Chondrocyte (in vitro differentiated cells): ENCODE results near the gene ABCB8. TPM values are rescaled to one million over a fixed set of nuclear protein-coding genes. Genes with fewer than 3 reads are reported as not detected.

Experiments used
- DNase-seq: peaks from one replicate; pipeline ENCODE4 v3.0.0; 2021; ENCODE audit warnings: mixed read lengths, low spot score
- H3K27ac Mint-ChIP-seq: one replicate; pipeline ENCODE4 v1.8.0; 2021; ENCODE audit warnings: mild to moderate bottlenecking, moderate library complexity, mixed read lengths; ENCODE audit not compliant: unreplicated experiment
- H3K27me3 Mint-ChIP-seq: 2 replicates; pipeline ENCODE4 v1.8.0; 2021; ENCODE audit warnings: low read depth, mixed read lengths
- H3K36me3 Mint-ChIP-seq: 2 replicates; pipeline ENCODE4 v1.8.0; 2021; ENCODE audit warnings: low read depth, mixed read lengths
- H3K4me1 Mint-ChIP-seq: 2 replicates; pipeline ENCODE4 v1.8.0; 2021; ENCODE audit warnings: low read depth, mild to moderate bottlenecking, mixed read lengths
- H3K4me3 Mint-ChIP-seq: one replicate; pipeline ENCODE4 v1.8.0; 2021; ENCODE audit warnings: mild to moderate bottlenecking, moderate library complexity, mixed read lengths; ENCODE audit not compliant: unreplicated experiment
- H3K9me3 Mint-ChIP-seq: 2 replicates; pipeline ENCODE4 v1.8.0; 2021; ENCODE audit warnings: low read depth, mixed read lengths
- CTCF ChIP-seq: fragments of 200-600 bp; sonication (generic); IDR thresholded peaks from 2 replicates; pipeline ENCODE4 v1.5.0; 2021; ENCODE audit warnings: antibody characterized with exemption, mild to moderate bottlenecking, moderate library complexity
- long read RNA-seq: library from polyadenylated mRNA; stranded (forward); transcript quantifications from one replicate; pipeline ENCODE4 v2.0.0, GENCODE V29; 2021
- total RNA-seq: library from RNA; stranded (reverse); gene quantifications from 3 replicates; pipeline ENCODE4 v1.2.1, GENCODE V29; 2021

Gene ABCB8
- total RNA-seq, result 30.2 to 45.7 TPM (median 32.1 TPM) in 3 replicates
- long read RNA-seq, full-length matches to known transcripts, result 21 of 36 reads
- long read RNA-seq, partial matches to known transcripts, result 6 of 36 reads
- long read RNA-seq, other reads (novel, unspliced or antisense), result 9 of 36 reads

- Mint-ChIP-seq H3K4me3 (peak within 1 kb of the TSS; percentile 95), H3K4me1 (peaks cover 21% of the 10 kb centered on the region), H3K27me3 (no peaks in the 10 kb centered on the region), H3K9me3 (no peaks in the 10 kb centered on the region), H3K36me3 (peaks cover 2% of the 10 kb centered on the region), H3K27ac (peak within 1 kb of the TSS; percentile 94)
- no peak for DNase-seq
- peak; percentile 76 for TF ChIP-seq CTCF
These were observed at the start of gene ABCB8 for GRCh38 chr7:151028131-151028947. ABCB8 (plus strand) TSS chr7:151028450; CDS start chr7:151028516, 66 bp downstream.

DNA sequence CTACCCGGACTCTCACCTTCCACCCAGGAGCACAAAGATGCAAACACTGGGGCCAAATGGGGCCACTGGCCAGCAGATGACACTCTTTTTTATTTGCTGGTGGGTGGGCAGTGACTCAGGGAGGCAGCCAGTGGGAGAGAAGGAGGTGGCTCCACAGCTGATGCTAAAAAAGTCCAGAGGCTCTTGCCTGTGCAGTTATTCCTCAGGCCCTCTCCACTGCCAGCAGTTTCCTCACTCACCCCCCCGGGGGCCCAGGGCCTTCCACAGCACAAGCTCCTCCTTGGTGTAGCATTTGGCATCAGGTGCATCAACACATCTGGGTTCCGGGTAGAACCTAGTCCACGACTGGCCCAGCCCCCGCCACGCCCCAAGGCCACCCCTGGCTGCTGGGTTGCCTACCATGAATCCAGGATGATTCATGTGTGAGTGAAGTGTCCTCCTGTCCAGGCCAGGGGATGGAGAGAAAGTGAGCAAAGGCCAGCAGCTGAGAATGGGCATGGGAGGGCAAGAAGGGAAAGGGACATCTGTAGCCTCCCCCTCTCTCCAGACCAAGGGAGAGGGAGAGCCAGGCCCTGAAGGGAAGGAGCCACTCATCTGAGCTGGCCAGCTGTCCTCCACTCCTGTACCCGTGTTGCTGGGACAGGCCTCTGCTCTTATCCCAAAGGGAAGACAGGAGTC, 48.4 kb upstream of the ABCB8 start:
- Mint-ChIP-seq H3K9me3 (no peaks in the 10 kb centered on the region), H3K27ac (no peak overlapping the region), H3K4me3 (no peak overlapping the region), H3K36me3 (peaks cover 1% of the 10 kb centered on the region), H3K4me1 (peaks cover 14% of the 10 kb centered on the region), H3K27me3 (peaks cover 46% of the 10 kb centered on the region)
- no peak for TF ChIP-seq CTCF
- no peak for DNase-seq

DNA sequence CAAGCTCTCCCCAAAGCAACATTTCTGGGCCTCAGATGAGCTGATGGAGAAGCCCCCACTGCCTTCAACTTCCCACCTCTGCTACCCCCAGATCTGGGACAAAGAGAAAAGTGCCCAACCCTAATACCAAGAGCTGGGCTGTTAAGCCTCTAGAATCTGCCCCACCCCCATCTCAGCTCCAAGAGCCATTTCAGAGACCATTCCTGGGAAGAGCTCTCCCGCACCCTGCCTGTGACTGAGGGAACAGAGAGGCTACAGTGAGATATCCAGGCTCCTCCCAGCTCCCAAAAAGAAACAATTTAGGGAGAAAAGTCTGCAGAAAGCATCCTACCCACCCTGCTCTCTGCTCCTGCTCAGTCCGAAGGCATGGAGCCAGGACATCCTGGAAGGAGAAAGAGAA, 47.6 kb upstream of the ABCB8 start:
- Mint-ChIP-seq H3K4me1 (peaks cover 10% of the 10 kb centered on the region), H3K4me3 (no peak overlapping the region), H3K27me3 (peaks cover 49% of the 10 kb centered on the region), H3K9me3 (no peaks in the 10 kb centered on the region), H3K27ac (no peak overlapping the region), H3K36me3 (peaks cover 1% of the 10 kb centered on the region)
- TF ChIP-seq CTCF, result no peak
- DNase-seq, result no peak

DNA sequence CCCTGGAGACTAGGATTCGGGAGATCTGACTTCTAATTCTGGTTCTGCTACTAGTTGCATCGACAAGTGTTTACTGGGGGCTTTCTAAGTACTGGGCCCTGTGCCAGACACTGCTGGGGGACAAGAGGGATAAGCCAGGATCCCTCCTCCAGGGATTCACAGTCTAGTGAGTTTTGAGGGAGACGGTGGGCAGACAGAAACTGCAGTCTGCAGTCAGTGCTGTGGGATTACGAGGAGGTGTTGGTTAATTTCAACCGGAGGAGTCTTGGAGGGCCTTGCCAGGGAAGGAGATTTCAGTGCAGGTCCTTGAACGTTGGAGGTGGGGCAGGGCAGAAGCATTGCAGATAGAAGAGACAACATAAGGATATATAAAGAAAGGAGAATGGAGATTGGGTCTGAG, 46.6 kb upstream of the ABCB8 start:
- peaks cover 1% of the 10 kb centered on the region for H3K36me3 Mint-ChIP-seq
- H3K4me1 Mint-ChIP-seq, result peaks cover 14% of the 10 kb centered on the region
- peaks cover 53% of the 10 kb centered on the region for H3K27me3 Mint-ChIP-seq
- no peak for TF ChIP-seq CTCF
- no peaks in the 10 kb centered on the region for H3K9me3 Mint-ChIP-seq
- no peak overlapping the region for H3K4me3 Mint-ChIP-seq
- DNase-seq, result no peak
- H3K27ac Mint-ChIP-seq, result no peak overlapping the region

DNA sequence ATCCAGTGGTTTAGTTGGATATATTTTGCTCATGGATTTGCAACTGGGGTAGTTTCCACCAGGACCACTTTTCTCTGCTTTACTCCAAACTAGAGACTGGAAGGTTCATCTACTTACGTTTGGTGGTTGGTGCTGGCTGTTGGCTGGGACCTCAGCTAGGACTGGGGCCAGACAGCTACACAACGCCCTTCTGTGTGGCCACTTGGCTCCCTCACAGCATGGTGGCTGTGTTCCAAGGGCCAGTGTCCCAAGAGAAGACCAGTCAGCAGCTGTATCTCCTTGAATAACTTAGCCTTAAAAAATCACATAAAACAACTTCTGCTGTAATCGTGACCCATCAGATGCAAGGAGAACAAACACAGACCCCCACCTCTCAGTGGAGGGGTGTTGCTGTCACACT, 45.9 kb upstream of the ABCB8 start:
- peaks cover 46% of the 10 kb centered on the region for H3K27me3 Mint-ChIP-seq

More for the DNA sequence above, 45.9 kb upstream of the ABCB8 start:
- peaks cover 10% of the 10 kb centered on the region for H3K4me1 Mint-ChIP-seq
- no peak for DNase-seq
- TF ChIP-seq CTCF, result no peak
- no peaks in the 10 kb centered on the region for H3K36me3 Mint-ChIP-seq
- H3K4me3 Mint-ChIP-seq, result no peak overlapping the region
- H3K27ac Mint-ChIP-seq, result no peak overlapping the region
- H3K9me3 Mint-ChIP-seq, result no peaks in the 10 kb centered on the region
